HUES48 (cell line): ENCODE data around the gene NOC2L.

Experiments used
- H3K27ac ChIP-seq: one replicate; pipeline ENCODE4 v1.7.0; 2013; ENCODE audit warnings: low read depth, low read length, inconsistent platforms
- H3K27me3 ChIP-seq: 2 replicates; pipeline ENCODE4 v1.6.1; 2013; ENCODE audit warnings: mild to moderate bottlenecking, low read length; ENCODE audit not compliant: control insufficient read depth, insufficient read depth
- H3K36me3 ChIP-seq: 2 replicates; pipeline ENCODE4 v1.6.1; 2013; ENCODE audit warnings: low read length; ENCODE audit not compliant: control insufficient read depth, insufficient read depth
- H3K4me1 ChIP-seq: 2 replicates; pipeline ENCODE4 v1.6.1; 2013; ENCODE audit warnings: mild to moderate bottlenecking, low read length; ENCODE audit not compliant: control insufficient read depth, insufficient read depth
- H3K4me3 ChIP-seq: 2 replicates; pipeline ENCODE4 v1.5.1; 2013; ENCODE audit warnings: mild to moderate bottlenecking, low read depth, low read length
- H3K9ac ChIP-seq: 2 replicates; pipeline ENCODE4 v1.6.1; 2013; ENCODE audit warnings: mild to moderate bottlenecking, low read depth, low read length, moderate library complexity
- H3K9me3 ChIP-seq: 2 replicates; pipeline ENCODE4 v1.6.1; 2013; ENCODE audit warnings: low read length; ENCODE audit not compliant: control insufficient read depth, insufficient read depth

The NOC2L gene

GRCh38 chr1:931380-932172 lies 27.5 kb downstream of the NOC2L start:
- H3K4me1 ChIP-seq, result 0 out of 2 replicates have a peak, but pooled peaks cover 3% of the 10 kb centered on the region
- H3K27me3 ChIP-seq, result peaks cover 90% of the 10 kb centered on the region
- H3K36me3 ChIP-seq, result no peaks in the 10 kb centered on the region

GRCh38 chr1:930633-931138 lies 28.4 kb downstream of the NOC2L start:
- H3K4me1 ChIP-seq, result peaks cover 7% of the 10 kb centered on the region; the same call in 1 of the 2 replicates
- no peak overlapping the region for H3K27ac ChIP-seq
- H3K9ac ChIP-seq, result no peak overlapping the region
- H3K27me3 ChIP-seq, result peaks cover 90% of the 10 kb centered on the region
- H3K4me3 ChIP-seq, result no peak overlapping the region
- H3K36me3 ChIP-seq, result no peaks in the 10 kb centered on the region
- no peaks in the 10 kb centered on the region for H3K9me3 ChIP-seq

More at GRCh38 chr1:931380-932172, 27.5 kb downstream of the NOC2L start:
- no peaks in the 10 kb centered on the region for H3K9me3 ChIP-seq
- no peak overlapping the region for H3K9ac ChIP-seq
- no peak overlapping the region for H3K4me3 ChIP-seq
- no peak overlapping the region for H3K27ac ChIP-seq

- no peaks in the 10 kb centered on the region for H3K36me3 ChIP-seq
- no peak overlapping the region for H3K27ac ChIP-seq
- H3K9ac ChIP-seq, result no peak overlapping the region
- H3K4me1 ChIP-seq, result peaks cover 5% of the 10 kb centered on the region; the same call in 1 of the 2 replicates
- peaks cover 90% of the 10 kb centered on the region for H3K27me3 ChIP-seq
- H3K4me3 ChIP-seq, result no peak overlapping the region
- H3K9me3 ChIP-seq, result no peaks in the 10 kb centered on the region
Measured at GRCh38 chr1:929712-930632, 29.1 kb downstream of the NOC2L start.

GRCh38 chr1:928825-929661 lies 30.0 kb downstream of the NOC2L start:
- Histone ChIP-seq H3K4me1 (peaks cover 3% of the 10 kb centered on the region; the same call in 1 of the 2 replicates), H3K9me3 (no peaks in the 10 kb centered on the region), H3K36me3 (no peaks in the 10 kb centered on the region), H3K4me3 (no peak overlapping the region), H3K9ac (no peak overlapping the region), H3K27ac (no peak overlapping the region), H3K27me3 (peaks cover 97% of the 10 kb centered on the region)

- Histone ChIP-seq H3K4me3 (no peak overlapping the region), H3K9me3 (no peaks in the 10 kb centered on the region), H3K9ac (no peak overlapping the region), H3K27me3 (peaks cover 99% of the 10 kb centered on the region), H3K4me1 (peaks cover 3% of the 10 kb centered on the region; the same call in 1 of the 2 replicates), H3K36me3 (no peaks in the 10 kb centered on the region), H3K27ac (no peak overlapping the region)
Measured at GRCh38 chr1:927748-928147, 31.3 kb downstream of the NOC2L start.

GRCh38 chr1:927234-927633 lies 31.8 kb downstream of the NOC2L start:
- Histone ChIP-seq H3K27me3 (peaks cover 99% of the 10 kb centered on the region), H3K9ac (no peak overlapping the region), H3K36me3 (no peaks in the 10 kb centered on the region), H3K9me3 (no peaks in the 10 kb centered on the region), H3K4me3 (no peak overlapping the region), H3K27ac (no peak overlapping the region), H3K4me1 (peaks cover 3% of the 10 kb centered on the region; the same call in 1 of the 2 replicates)

- Histone ChIP-seq H3K27me3 (peaks cover 99% of the 10 kb centered on the region), H3K27ac (no peak overlapping the region)
Measured at GRCh38 chr1:925561-926421, 33.3 kb downstream of the NOC2L start.

GRCh38 chr1:924656-925560 lies 34.1 kb downstream of the NOC2L start:
- Histone ChIP-seq H3K4me3 (peak overlapping the region; percentile 51), H3K9ac (no peak overlapping the region), H3K36me3 (no peaks in the 10 kb centered on the region), H3K9me3 (no peaks in the 10 kb centered on the region), H3K27ac (no peak overlapping the region), H3K27me3 (peaks cover 99% of the 10 kb centered on the region), H3K4me1 (peaks cover 14% of the 10 kb centered on the region)

More at GRCh38 chr1:925561-926421, 33.3 kb downstream of the NOC2L start:
- Histone ChIP-seq H3K4me3 (peak overlapping the region; percentile 20; the same call in 1 of the 2 replicates), H3K4me1 (peaks cover 9% of the 10 kb centered on the region), H3K36me3 (no peaks in the 10 kb centered on the region), H3K9ac (no peak overlapping the region), H3K9me3 (no peaks in the 10 kb centered on the region)

- H3K27ac ChIP-seq, result no peak overlapping the region
- H3K4me1 ChIP-seq, result peaks cover 14% of the 10 kb centered on the region
- H3K27me3 ChIP-seq, result peaks cover 99% of the 10 kb centered on the region
- no peak overlapping the region for H3K9ac ChIP-seq
- peak overlapping the region; percentile 51; the same call in 1 of the 2 replicates for H3K4me3 ChIP-seq
- no peaks in the 10 kb centered on the region for H3K9me3 ChIP-seq
- no peaks in the 10 kb centered on the region for H3K36me3 ChIP-seq
Measured at GRCh38 chr1:923991-924655, 34.9 kb downstream of the NOC2L start.
